Gastroesophageal sphincter (tissue), 4 donors: ENCODE results near the gene MIER2. TPM values are rescaled to one million over a fixed set of nuclear protein-coding genes. Genes with fewer than 3 reads are reported as not detected.

Experiments used
- ATAC-seq: fragments of 150-250 bp; one replicate; pipeline ENCODE4 v1.9.1; 2016; ENCODE audit warnings: mild to moderate bottlenecking, moderate library complexity
- H3K27ac ChIP-seq, 4 donors: fragments of 200-600 bp; sonication (generic) in 3 of 4; 1 replicate in 3 of 4; 2 replicates in 1 of 4; pipeline ENCODE4 v1.5.1; 2016 to 2019
- H3K27me3 ChIP-seq: fragments of 200-600 bp; sonication (generic); one replicate; pipeline ENCODE4 v1.5.1; 2019
- H3K36me3 ChIP-seq, 2 donors: fragments of 200-600 bp; sonication (generic); one replicate each; pipeline ENCODE4 v1.5.1; 2019; ENCODE audit warnings: control low read depth in 1 of 2
- H3K4me1 ChIP-seq, 3 donors: fragments of 200-600 bp; sonication (generic); 1 replicate in 2 of 3; 2 replicates in 1 of 3; pipeline ENCODE4 v1.5.1; 2016 to 2019; ENCODE audit warnings: control low read depth in 2 of 3
- H3K4me3 ChIP-seq, 2 donors: fragments of 200-600 bp; sonication (generic); one replicate each; pipeline ENCODE4 v1.5.1; 2019; ENCODE audit warnings: mild to moderate bottlenecking in 1 of 2, moderate library complexity in 1 of 2
- H3K9me3 ChIP-seq, 3 donors: fragments of 200-600 bp; sonication (generic); one replicate each; pipeline ENCODE4 v1.5.1; 2017 to 2019; ENCODE audit warnings: control low read depth in 2 of 3
- CTCF ChIP-seq, 4 experiments: fragments of 200-600 bp in 2 of 4; fragments of 450-650 bp in 2 of 4; sonication (generic) in 1 of 4; IDR thresholded peaks; one replicate each; pipeline ENCODE4 v1.5.1; 2017 to 2019; ENCODE audit warnings: antibody characterized with exemption in 4 of 4, mild to moderate bottlenecking in 2 of 4, moderate library complexity in 2 of 4
- EP300 ChIP-seq: sonication (generic); formaldehyde crosslinking; IDR thresholded peaks from one replicate; pipeline ENCODE4 v1.6.1; 2017; ENCODE audit warnings: antibody characterized with exemption, mild to moderate bottlenecking
- POLR2A ChIP-seq, 2 donors: fragments of 450-650 bp; IDR thresholded peaks; one replicate each; pipeline ENCODE4 v1.6.1; 2017; ENCODE audit warnings: antibody characterized with exemption in 2 of 2, mild to moderate bottlenecking in 2 of 2, moderate library complexity in 1 of 2
- POLR2AphosphoS5 ChIP-seq: sonication (generic); formaldehyde crosslinking; IDR thresholded peaks from one replicate; pipeline ENCODE4 v1.6.1; 2017; ENCODE audit warnings: antibody characterized with exemption
- WGBS, 2 donors: methylation state at CpG; one replicate each; pipeline ENCODE4 v1.1.5; 2018; ENCODE audit warnings: low coverage in 1 of 2; 5-methylcytosine and 5-hydroxymethylcytosine counted together
- total RNA-seq, 4 donors: library from RNA; depleted of rRNA; stranded (reverse); fragments of >200 nt; gene quantifications; one replicate each; pipeline ENCODE4 v1.1.0, GENCODE V29; 2016

The MIER2 gene
- total RNA-seq, 4 donors from 2014 or later: 8.3 to 24.0 (median 20.1) TPM

GRCh38 chr19:374886-375235, 30.3 kb upstream of the MIER2 start:
- no peak overlapping the region for H3K27ac ChIP-seq
- ATAC-seq: no peak
- 52% methylated on average over 3 of the region's 17 CpGs; no CpG with 5 or more reads in 1 of the 2 donors for WGBS, 2 donors
- peaks cover 0 to 15% (median 0%) of the 10 kb centered on the region in 3 donors for H3K4me1 ChIP-seq
- TF ChIP-seq POLR2AphosphoS5 (no peak), CTCF (IDR thresholded peaks at IDR 0.05) (no peak), EP300 (no peak), POLR2A (IDR thresholded peaks at IDR 0.05) (no peak)
- H3K4me3 ChIP-seq: no peak overlapping the region
- H3K36me3 ChIP-seq: no peaks in the 10 kb centered on the region
- peaks cover 67% of the 10 kb centered on the region for H3K27me3 ChIP-seq
- no peaks in the 10 kb centered on the region for H3K9me3 ChIP-seq

- no peak for TF ChIP-seq POLR2A (IDR thresholded peaks at IDR 0.05)
- TF ChIP-seq CTCF (IDR thresholded peaks at IDR 0.05): no peak
- TF ChIP-seq POLR2AphosphoS5: no peak
- no peak for TF ChIP-seq EP300
- H3K4me1 ChIP-seq: peaks cover 0 to 15% (median 0%) of the 10 kb centered on the region in 3 donors
- no peaks in the 10 kb centered on the region for H3K36me3 ChIP-seq
- peaks cover 67% of the 10 kb centered on the region for H3K27me3 ChIP-seq
- ATAC-seq: no peak
- 65 to 100% methylated on average over 1 to 5 of the region's 23 CpGs for WGBS, 2 donors
- H3K27ac ChIP-seq: no peak overlapping the region
- no peak overlapping the region for H3K4me3 ChIP-seq
- no peaks in the 10 kb centered on the region for H3K9me3 ChIP-seq
Observed at GRCh38 chr19:374183-374885, 29.7 kb upstream of the MIER2 start.

- Histone ChIP-seq H3K36me3 (no peaks in the 10 kb centered on the region), H3K27ac (no peak overlapping the region), H3K4me1 (peaks cover 0 to 15% (median 0%) of the 10 kb centered on the region in 3 donors), H3K4me3 (no peak overlapping the region), H3K9me3 (no peaks in the 10 kb centered on the region), H3K27me3 (peaks cover 72% of the 10 kb centered on the region)
- ATAC-seq: no peak
- no peak for TF ChIP-seq EP300
- no peak for TF ChIP-seq POLR2A (IDR thresholded peaks at IDR 0.05)
- no peak for TF ChIP-seq CTCF (IDR thresholded peaks at IDR 0.05)
- TF ChIP-seq POLR2AphosphoS5: no peak
- WGBS, 2 donors: 73 to 100% methylated on average over 2 to 15 of the region's 24 CpGs
Observed at GRCh38 chr19:373391-374182, 29.0 kb upstream of the MIER2 start.

- ATAC-seq: peak; percentile 53
- H3K9me3 ChIP-seq: no peaks in the 10 kb centered on the region
- no peak overlapping the region for H3K27ac ChIP-seq
- TF ChIP-seq POLR2AphosphoS5 (no peak), POLR2A (IDR thresholded peaks at IDR 0.05) (no peak), EP300 (no peak), CTCF (IDR thresholded peaks at IDR 0.05) (no peak)
- H3K4me1 ChIP-seq: peaks cover 0 to 15% (median 0%) of the 10 kb centered on the region in 3 donors
- H3K36me3 ChIP-seq: no peaks in the 10 kb centered on the region
- no peak overlapping the region for H3K4me3 ChIP-seq
- WGBS, 2 donors: 30% methylated on average over 7 of the region's 14 CpGs; no CpG with 5 or more reads in 1 of the 2 donors
- H3K27me3 ChIP-seq: peaks cover 84% of the 10 kb centered on the region
Observed at GRCh38 chr19:372306-372890, 27.8 kb upstream of the MIER2 start.
